GM21367 (cell line): ENCODE measurements around the gene STARD9.
"Not testable (repeated sequence)": the region's sequence is repeated elsewhere in the genome, so short reads cannot be mapped to it uniquely, and the experiment has no call there.

Experiments used
- ATAC-seq: cut with Tn5 transposase; IDR thresholded peaks from one replicate; pipeline ENCODE4 v1.9.1; 2021; ENCODE audit not compliant: unreplicated experiment

STARD9 gene

GRCh38 chr15:42759093-42759492, 183.7 kb downstream of the STARD9 start:
- no peak for ATAC-seq

GRCh38 chr15:42760759-42761158, 185.4 kb downstream of the STARD9 start:
- no peak for ATAC-seq

GRCh38 chr15:42761813-42762212, 186.4 kb downstream of the STARD9 start:
- ATAC-seq: not testable (repeated sequence)

DNA sequence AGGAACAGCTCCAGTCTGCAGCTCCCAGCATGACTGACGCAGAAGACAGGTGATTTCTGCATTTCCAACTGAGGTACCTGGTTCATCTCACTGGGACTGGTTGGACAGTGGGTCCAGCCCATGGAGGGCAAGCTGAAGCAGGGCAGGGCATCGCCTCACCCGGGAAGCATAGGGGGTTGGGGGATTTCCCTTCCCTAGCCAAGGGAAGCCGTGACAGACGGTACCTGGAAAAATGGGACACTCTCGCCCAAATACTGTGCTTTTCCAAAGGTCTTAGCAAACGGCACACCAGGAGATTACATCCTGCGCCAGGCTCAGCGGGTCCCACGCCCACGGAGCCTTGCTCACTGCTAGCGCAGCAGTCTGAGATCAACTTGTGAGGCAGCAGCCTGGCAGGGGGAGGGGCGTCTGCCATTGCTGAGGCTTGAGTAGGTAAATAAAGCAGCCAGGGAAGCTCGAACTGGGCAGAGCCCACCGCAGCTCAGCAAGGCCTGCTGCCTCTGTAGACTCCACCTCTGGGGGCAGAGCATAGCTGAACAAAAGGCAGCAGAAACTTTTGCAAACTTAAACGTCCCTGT, 188.8 kb downstream of the STARD9 start:
- ATAC-seq: not testable (repeated sequence)

GRCh38 chr15:42766109-42766508, 190.7 kb downstream of the STARD9 start:
- not testable (repeated sequence) for ATAC-seq
